Measurements from ENCODE around the gene PRDM2.
A peak's percentile ranks its signal among the peaks of the same experiment; 100 is the strongest.
"Not testable (repeated sequence)": the region's sequence is repeated elsewhere in the genome, so short reads cannot be mapped to it uniquely, and the experiment has no call there.

PRDM2 gene

GRCh38 chr1:13707164-13707563 lies 7.2 kb downstream of the PRDM2 start:
- H3K9me3 Mint-ChIP-seq (ENCODE audit: low read depth) = no peaks in the 10 kb centered on the region
- H3K4me3 Mint-ChIP-seq = no peak overlapping the region
- peaks cover 84% of the 10 kb centered on the region for H3K4me1 Mint-ChIP-seq (ENCODE audit: low read depth)
- H3K27ac Mint-ChIP-seq = no peak overlapping the region
- peaks cover 4% of the 10 kb centered on the region for H3K36me3 Mint-ChIP-seq
- no peaks in the 10 kb centered on the region for H3K27me3 Mint-ChIP-seq

GRCh38 chr1:13708380-13708982 lies 8.5 kb downstream of the PRDM2 start:
- H3K27me3 Mint-ChIP-seq = no peaks in the 10 kb centered on the region
- peaks cover 4% of the 10 kb centered on the region for H3K36me3 Mint-ChIP-seq
- H3K27ac Mint-ChIP-seq = peak overlapping the region; percentile 1
- no peak overlapping the region for H3K4me3 Mint-ChIP-seq
- peaks cover 84% of the 10 kb centered on the region for H3K4me1 Mint-ChIP-seq (ENCODE audit: low read depth)
- H3K9me3 Mint-ChIP-seq (ENCODE audit: low read depth) = no peaks in the 10 kb centered on the region

- no peak overlapping the region for H3K27ac Mint-ChIP-seq
- H3K9me3 Mint-ChIP-seq (ENCODE audit: low read depth) = no peaks in the 10 kb centered on the region
- peaks cover 80% of the 10 kb centered on the region for H3K4me1 Mint-ChIP-seq (ENCODE audit: low read depth)
- H3K27me3 Mint-ChIP-seq = no peaks in the 10 kb centered on the region
- peak overlapping the region; percentile 28 for H3K4me3 Mint-ChIP-seq
- H3K36me3 Mint-ChIP-seq = peaks cover 7% of the 10 kb centered on the region
These were observed 10.1 kb downstream of the PRDM2 start for GRCh38 chr1:13710086-13710485.

GRCh38 chr1:13714851-13715250 lies 14.9 kb downstream of the PRDM2 start:
- Mint-ChIP-seq H3K4me1 (ENCODE audit: low read depth) (peaks cover 70% of the 10 kb centered on the region), H3K36me3 (peaks cover 15% of the 10 kb centered on the region), H3K27ac (no peak overlapping the region)

GRCh38 chr1:13715616-13716287 lies 15.8 kb downstream of the PRDM2 start:
- not testable (repeated sequence) for H3K27me3 Mint-ChIP-seq; H3K4me3 Mint-ChIP-seq; H3K27ac Mint-ChIP-seq; H3K9me3 Mint-ChIP-seq (ENCODE audit: low read depth)
- H3K4me1 Mint-ChIP-seq (ENCODE audit: low read depth) = peaks cover 67% of the 10 kb centered on the region
- H3K36me3 Mint-ChIP-seq = peaks cover 15% of the 10 kb centered on the region

More at GRCh38 chr1:13714851-13715250, 14.9 kb downstream of the PRDM2 start:
- H3K27me3 Mint-ChIP-seq = no peaks in the 10 kb centered on the region
- no peak overlapping the region for H3K4me3 Mint-ChIP-seq
- no peaks in the 10 kb centered on the region for H3K9me3 Mint-ChIP-seq (ENCODE audit: low read depth)

- H3K9me3 Mint-ChIP-seq (ENCODE audit: low read depth) = no peaks in the 10 kb centered on the region
- H3K27me3 Mint-ChIP-seq = no peaks in the 10 kb centered on the region
- H3K36me3 Mint-ChIP-seq = peaks cover 9% of the 10 kb centered on the region
- H3K27ac Mint-ChIP-seq = peak overlapping the region; percentile 88
- peaks cover 75% of the 10 kb centered on the region for H3K4me1 Mint-ChIP-seq (ENCODE audit: low read depth)
- no peak overlapping the region for H3K4me3 Mint-ChIP-seq
These were observed 22.9 kb downstream of the PRDM2 start for GRCh38 chr1:13722808-13723360.

GRCh38 chr1:13723810-13724209 lies 23.8 kb downstream of the PRDM2 start:
- Mint-ChIP-seq H3K27me3 (no peaks in the 10 kb centered on the region), H3K4me1 (ENCODE audit: low read depth) (peaks cover 74% of the 10 kb centered on the region), H3K27ac (peak overlapping the region; percentile 88)

GRCh38 chr1:13725714-13726175 lies 25.8 kb downstream of the PRDM2 start:
- Mint-ChIP-seq H3K36me3 (peaks cover 4% of the 10 kb centered on the region), H3K4me3 (no peak overlapping the region), H3K27ac (peak overlapping the region; percentile 76), H3K27me3 (no peaks in the 10 kb centered on the region), H3K4me1 (ENCODE audit: low read depth) (peaks cover 80% of the 10 kb centered on the region), H3K9me3 (ENCODE audit: low read depth) (no peaks in the 10 kb centered on the region)

More at GRCh38 chr1:13723810-13724209, 23.8 kb downstream of the PRDM2 start:
- H3K9me3 Mint-ChIP-seq (ENCODE audit: low read depth) = no peaks in the 10 kb centered on the region
- H3K36me3 Mint-ChIP-seq = peaks cover 5% of the 10 kb centered on the region
- no peak overlapping the region for H3K4me3 Mint-ChIP-seq

GRCh38 chr1:13728091-13728715 lies 28.2 kb downstream of the PRDM2 start:
- Mint-ChIP-seq H3K36me3 (peaks cover under 1% of the 10 kb centered on the region), H3K4me1 (ENCODE audit: low read depth) (peaks cover 91% of the 10 kb centered on the region), H3K27ac (peak overlapping the region; percentile 98), H3K9me3 (ENCODE audit: low read depth) (no peaks in the 10 kb centered on the region), H3K27me3 (no peaks in the 10 kb centered on the region), H3K4me3 (no peak overlapping the region)

- peaks cover under 1% of the 10 kb centered on the region for H3K36me3 Mint-ChIP-seq
- H3K27me3 Mint-ChIP-seq = no peaks in the 10 kb centered on the region
- peaks cover 91% of the 10 kb centered on the region for H3K4me1 Mint-ChIP-seq (ENCODE audit: low read depth)
- H3K4me3 Mint-ChIP-seq = peak overlapping the region; percentile 89
- H3K9me3 Mint-ChIP-seq (ENCODE audit: low read depth) = no peaks in the 10 kb centered on the region
- H3K27ac Mint-ChIP-seq = peak overlapping the region; percentile 98
These were observed 30.3 kb downstream of the PRDM2 start for GRCh38 chr1:13730291-13730690.

GRCh38 chr1:13730751-13731482 lies 30.9 kb downstream of the PRDM2 start:
- Mint-ChIP-seq H3K27me3 (no peaks in the 10 kb centered on the region), H3K9me3 (ENCODE audit: low read depth) (no peaks in the 10 kb centered on the region), H3K4me1 (ENCODE audit: low read depth) (peaks cover 91% of the 10 kb centered on the region), H3K4me3 (peak overlapping the region; percentile 89), H3K36me3 (peaks cover 4% of the 10 kb centered on the region), H3K27ac (peak overlapping the region; percentile 98)

- no peaks in the 10 kb centered on the region for H3K9me3 Mint-ChIP-seq (ENCODE audit: low read depth)
- H3K27ac Mint-ChIP-seq = peak overlapping the region; percentile 98
- peak overlapping the region; percentile 89 for H3K4me3 Mint-ChIP-seq
- peaks cover 83% of the 10 kb centered on the region for H3K4me1 Mint-ChIP-seq (ENCODE audit: low read depth)
- H3K27me3 Mint-ChIP-seq = no peaks in the 10 kb centered on the region
- H3K36me3 Mint-ChIP-seq = peaks cover 4% of the 10 kb centered on the region
These were observed 31.9 kb downstream of the PRDM2 start for GRCh38 chr1:13731897-13732296.

- Mint-ChIP-seq H3K9me3 (ENCODE audit: low read depth) (no peaks in the 10 kb centered on the region), H3K4me3 (peak overlapping the region; percentile 74), H3K36me3 (peaks cover 4% of the 10 kb centered on the region), H3K4me1 (ENCODE audit: low read depth) (peaks cover 91% of the 10 kb centered on the region), H3K27ac (peak overlapping the region; percentile 98), H3K27me3 (no peaks in the 10 kb centered on the region)
These were observed 33.1 kb downstream of the PRDM2 start for GRCh38 chr1:13732971-13733667.

GRCh38 chr1:13733711-13734110 lies 33.7 kb downstream of the PRDM2 start:
- no peaks in the 10 kb centered on the region for H3K27me3 Mint-ChIP-seq

More at GRCh38 chr1:13733711-13734110, 33.7 kb downstream of the PRDM2 start:
- peaks cover 87% of the 10 kb centered on the region for H3K4me1 Mint-ChIP-seq (ENCODE audit: low read depth)
- H3K36me3 Mint-ChIP-seq = peaks cover 4% of the 10 kb centered on the region
- no peaks in the 10 kb centered on the region for H3K9me3 Mint-ChIP-seq (ENCODE audit: low read depth)
- peak overlapping the region; percentile 74 for H3K4me3 Mint-ChIP-seq
- peak overlapping the region; percentile 98 for H3K27ac Mint-ChIP-seq

Measured in activated naive CD8-positive, alpha-beta T cell (primary cell).